NCI-H82 (cell line): ENCODE results near the gene PAPLN.
A peak's percentile ranks its signal among the peaks of the same experiment; 100 is the strongest.

Experiments used
- DNase-seq: peaks from one replicate; lab custom pipeline; 2025; lab: John Stamatoyannopoulos, UW

Gene PAPLN

GRCh38 chr14:73232984-73233383 lies 4.3 kb upstream of the PAPLN start:
- DNase-seq, result no peak

GRCh38 chr14:73233564-73233963 lies 3.7 kb upstream of the PAPLN start:
- DNase-seq, result no peak

GRCh38 chr14:73234029-73234428 lies 3.3 kb upstream of the PAPLN start:
- no peak for DNase-seq

- peak; percentile 9 for DNase-seq
Observed at GRCh38 chr14:73234586-73235394, 2.5 kb upstream of the PAPLN start.

GRCh38 chr14:73235531-73236155 lies 1.7 kb upstream of the PAPLN start:
- peak; percentile 77 for DNase-seq

- DNase-seq, result no peak
Observed at GRCh38 chr14:73236157-73236556, 1.1 kb upstream of the PAPLN start.

GRCh38 chr14:73236752-73237218 lies 521 bp upstream of the PAPLN start:
- no peak for DNase-seq

- DNase-seq, result peak; percentile 33
Observed at GRCh38 chr14:73237786-73238423, 599 bp downstream of the PAPLN start.

GRCh38 chr14:73238424-73238852 lies 1.1 kb downstream of the PAPLN start:
- peak; percentile 22 for DNase-seq

- DNase-seq, result no peak
Observed at GRCh38 chr14:73238941-73239340, 1.6 kb downstream of the PAPLN start.

- DNase-seq, result no peak
Observed at GRCh38 chr14:73239393-73240241, 2.3 kb downstream of the PAPLN start.

GRCh38 chr14:73240816-73241480 lies 3.6 kb downstream of the PAPLN start:
- peak; percentile 61 for DNase-seq

- DNase-seq, result peak; percentile 61
Observed at GRCh38 chr14:73241481-73242165, 4.3 kb downstream of the PAPLN start.

- DNase-seq, result no peak
Observed at GRCh38 chr14:73242357-73242901, 5.1 kb downstream of the PAPLN start.

- DNase-seq, result no peak
Observed at GRCh38 chr14:73243341-73243740, 6.0 kb downstream of the PAPLN start.

- no peak for DNase-seq
Observed at GRCh38 chr14:73243748-73244147, 6.4 kb downstream of the PAPLN start.

- DNase-seq, result no peak
Observed at GRCh38 chr14:73244541-73245290, 7.4 kb downstream of the PAPLN start.

- DNase-seq, result peak; percentile 76
Observed at GRCh38 chr14:73245480-73246325, 8.4 kb downstream of the PAPLN start.
